Mesendoderm (in vitro differentiated cells): ENCODE measurements around the gene MTERF1.

ENCODE experiments used
- DNase-seq: peaks from one replicate; pipeline ENCODE4 v3.0.0; 2013
- H2AK5ac ChIP-seq: 2 replicates; pipeline ENCODE4 v1.6.1; 2013; ENCODE audit warnings: low read length, inconsistent platforms
- H2BK120ac ChIP-seq: 2 replicates; pipeline ENCODE4 v1.6.1; 2013; ENCODE audit warnings: low read depth, mild to moderate bottlenecking, low read length, moderate library complexity, mixed read lengths
- H2BK15ac ChIP-seq: replicated peaks from 2 replicates; pipeline ENCODE4 v1.6.1; 2013; ENCODE audit warnings: low read depth, mild to moderate bottlenecking, moderate library complexity
- H2BK5ac ChIP-seq: 2 replicates; pipeline ENCODE4 v1.6.1; 2013; ENCODE audit warnings: low read length, inconsistent platforms
- H3K18ac ChIP-seq: 2 replicates; pipeline ENCODE4 v1.6.1; 2013; ENCODE audit warnings: mild to moderate bottlenecking, low read length, mixed read lengths
- H3K23ac ChIP-seq: one replicate; pipeline ENCODE4 v1.6.1; 2013; ENCODE audit warnings: low read length
- H3K27ac ChIP-seq: 2 replicates; pipeline ENCODE4 v1.5.1; 2013; ENCODE audit warnings: low read depth, mild to moderate bottlenecking, inconsistent platforms, low read length, moderate library complexity
- H3K27me3 ChIP-seq: 2 replicates; pipeline ENCODE4 v1.6.1; 2013; ENCODE audit warnings: low read length, control low read depth, mild to moderate bottlenecking, inconsistent platforms; ENCODE audit not compliant: insufficient read depth, poor library complexity
- H3K36me3 ChIP-seq: 2 replicates; pipeline ENCODE4 v1.6.1; 2013; ENCODE audit warnings: low read length, inconsistent platforms; ENCODE audit not compliant: control insufficient read depth, insufficient read depth
- H3K4ac ChIP-seq: one replicate; pipeline ENCODE4 v1.6.1; 2013; ENCODE audit warnings: low read depth, mild to moderate bottlenecking, low read length, moderate library complexity
- H3K4me1 ChIP-seq: 2 replicates; pipeline ENCODE4 v1.6.1; 2013; ENCODE audit warnings: low read depth, low read length, inconsistent platforms; ENCODE audit not compliant: control insufficient read depth
- H3K4me2 ChIP-seq: 2 replicates; pipeline ENCODE4 v1.6.1; 2013; ENCODE audit warnings: low read length
- H3K4me3 ChIP-seq: 2 replicates; pipeline ENCODE4 v1.5.1; 2013; ENCODE audit warnings: mild to moderate bottlenecking, low read length
- H3K56ac ChIP-seq: one replicate; pipeline ENCODE4 v1.6.1; 2013; ENCODE audit warnings: low read length
- H3K79me1 ChIP-seq: 2 replicates; pipeline ENCODE4 v1.6.1; 2013; ENCODE audit warnings: low read length, inconsistent platforms
- H3K79me2 ChIP-seq: 2 replicates; pipeline ENCODE4 v1.6.1; 2013; ENCODE audit warnings: mild to moderate bottlenecking, low read length; ENCODE audit not compliant: control insufficient read depth, insufficient read depth
- H3K9ac ChIP-seq: 2 replicates; pipeline ENCODE4 v1.6.1; 2013; ENCODE audit warnings: low read length, inconsistent platforms
- H4K5ac ChIP-seq: one replicate; pipeline ENCODE4 v1.6.1; 2013; ENCODE audit warnings: low read length
- H4K8ac ChIP-seq: one replicate; pipeline ENCODE4 v1.6.1; 2013; ENCODE audit warnings: low read depth, mild to moderate bottlenecking, control low read depth, low read length, moderate library complexity
- WGBS: extraction: QIAGEN DNeasy Blood & Tissue Kit; methylation state at CpG from one replicate; pipeline ENCODE4 v1.1.7; 2013; ENCODE audit warnings: low lambda C conversion rate, missing lambda C conversion rate; ENCODE audit not compliant: insufficient coverage; ENCODE audit errors: extremely low coverage; 5-methylcytosine and 5-hydroxymethylcytosine counted together

Gene MTERF1

GRCh38 chr7:91835091-91835825 lies 45.2 kb downstream of the MTERF1 start:
- no peak for DNase-seq
- Histone ChIP-seq H3K56ac (no peak overlapping the region), H4K5ac (no peak overlapping the region), H3K4ac (no peak overlapping the region), H3K4me3 (no peak overlapping the region), H3K23ac (no peak overlapping the region), H2BK15ac (no peak overlapping the region), H3K27me3 (no peaks in the 10 kb centered on the region), H3K79me1 (no peaks in the 10 kb centered on the region), H3K9ac (no peak overlapping the region), H3K18ac (no peak overlapping the region), H2BK120ac (no peak overlapping the region), H2AK5ac (no peak overlapping the region), H4K8ac (no peak overlapping the region), H3K4me1 (no peaks in the 10 kb centered on the region), H3K36me3 (no peaks in the 10 kb centered on the region), H3K4me2 (no peak overlapping the region), H3K27ac (no peak overlapping the region), H2BK5ac (no peak overlapping the region), H3K79me2 (no peaks in the 10 kb centered on the region)
- no CpG with 5 or more reads among the region's 2 CpGs for WGBS

GRCh38 chr7:91832493-91833045 lies 47.9 kb downstream of the MTERF1 start:
- H3K79me2 ChIP-seq: no peaks in the 10 kb centered on the region
- H3K56ac ChIP-seq: no peak overlapping the region
- no peak overlapping the region for H2AK5ac ChIP-seq
- no peak overlapping the region for H3K4me2 ChIP-seq
- no peak overlapping the region for H3K4me3 ChIP-seq
- H3K4ac ChIP-seq: no peak overlapping the region
- H3K27ac ChIP-seq: no peak overlapping the region
- WGBS: no CpG with 5 or more reads among the region's 7 CpGs
- no peak for DNase-seq
- no peaks in the 10 kb centered on the region for H3K4me1 ChIP-seq
- H3K9ac ChIP-seq: no peak overlapping the region
- H2BK5ac ChIP-seq: no peak overlapping the region
- H3K79me1 ChIP-seq: no peaks in the 10 kb centered on the region
- H3K36me3 ChIP-seq: no peaks in the 10 kb centered on the region
- no peak overlapping the region for H4K5ac ChIP-seq
- H3K23ac ChIP-seq: no peak overlapping the region
- no peak overlapping the region for H2BK120ac ChIP-seq
- H2BK15ac ChIP-seq: no peak overlapping the region
- no peaks in the 10 kb centered on the region for H3K27me3 ChIP-seq
- H4K8ac ChIP-seq: no peak overlapping the region
- no peak overlapping the region for H3K18ac ChIP-seq

GRCh38 chr7:91827169-91827568 lies 53.3 kb downstream of the MTERF1 start:
- H3K9ac ChIP-seq: no peak overlapping the region
- no peak overlapping the region for H2BK15ac ChIP-seq
- no peak overlapping the region for H2BK5ac ChIP-seq
- H2AK5ac ChIP-seq: no peak overlapping the region
- H2BK120ac ChIP-seq: no peak overlapping the region
- H3K27ac ChIP-seq: no peak overlapping the region
- no peaks in the 10 kb centered on the region for H3K36me3 ChIP-seq
- no peak overlapping the region for H3K18ac ChIP-seq
- H3K56ac ChIP-seq: no peak overlapping the region
- H3K79me1 ChIP-seq: no peaks in the 10 kb centered on the region
- no peak overlapping the region for H3K4me2 ChIP-seq
- H3K4me1 ChIP-seq: no peaks in the 10 kb centered on the region
- H3K27me3 ChIP-seq: no peaks in the 10 kb centered on the region
- no peak overlapping the region for H4K5ac ChIP-seq
- no CpG with 5 or more reads among the region's 2 CpGs for WGBS
- DNase-seq: no peak
- no peak overlapping the region for H4K8ac ChIP-seq
- no peak overlapping the region for H3K4ac ChIP-seq
- no peaks in the 10 kb centered on the region for H3K79me2 ChIP-seq
- no peak overlapping the region for H3K4me3 ChIP-seq
- H3K23ac ChIP-seq: no peak overlapping the region

- Histone ChIP-seq H3K23ac (no peak overlapping the region), H2BK5ac (no peak overlapping the region), H2BK15ac (no peak overlapping the region), H4K5ac (no peak overlapping the region), H2AK5ac (no peak overlapping the region), H3K27ac (no peak overlapping the region), H3K27me3 (no peaks in the 10 kb centered on the region), H3K18ac (no peak overlapping the region), H3K36me3 (no peaks in the 10 kb centered on the region), H3K4ac (no peak overlapping the region), H3K4me2 (no peak overlapping the region), H3K79me1 (no peaks in the 10 kb centered on the region), H3K79me2 (no peaks in the 10 kb centered on the region), H3K56ac (no peak overlapping the region), H3K4me1 (no peaks in the 10 kb centered on the region), H3K4me3 (no peak overlapping the region), H4K8ac (no peak overlapping the region), H2BK120ac (no peak overlapping the region), H3K9ac (no peak overlapping the region)
- peak; percentile 36 for DNase-seq
- no CpG with 5 or more reads among the region's 1 CpG for WGBS
Observed at GRCh38 chr7:91826377-91826776, 54.1 kb downstream of the MTERF1 start.

GRCh38 chr7:91824201-91824600 lies 56.3 kb downstream of the MTERF1 start:
- Histone ChIP-seq H3K4me1 (no peaks in the 10 kb centered on the region), H3K4me2 (no peak overlapping the region), H3K36me3 (no peaks in the 10 kb centered on the region), H3K4me3 (no peak overlapping the region), H3K79me2 (no peaks in the 10 kb centered on the region), H4K8ac (no peak overlapping the region), H3K9ac (no peak overlapping the region), H3K27ac (no peak overlapping the region), H3K18ac (no peak overlapping the region), H2AK5ac (no peak overlapping the region), H3K79me1 (no peaks in the 10 kb centered on the region), H3K27me3 (no peaks in the 10 kb centered on the region), H2BK120ac (no peak overlapping the region), H3K4ac (no peak overlapping the region), H4K5ac (no peak overlapping the region), H3K23ac (no peak overlapping the region), H2BK5ac (no peak overlapping the region), H2BK15ac (no peak overlapping the region), H3K56ac (no peak overlapping the region)
- DNase-seq: no peak
